ENCODE data around the gene DOK6. TPM values are rescaled to one million over a fixed set of nuclear protein-coding genes. Genes with fewer than 3 reads are reported as not detected.

The DOK6 gene
- total and polyA plus RNA-seq, 10 of the 15 experiments (the other 5 are each of a cell fraction or from before 2014, with no cell fraction given) = 0.01 to 0.09 (median 0.04) TPM; not detected in 4

- TF ChIP-seq CEBPZ (IDR thresholded peaks at IDR 0.05; ENCODE audit: low read depth, low read length) (no peak), TBL1XR1 (IDR thresholded peaks at IDR 0.05; ENCODE audit: low read depth, low read length) (no peak), NFYA (IDR thresholded peaks at IDR 0.05; ENCODE audit: borderline replicate concordance, low read depth, low read length) (no peak), SMAD1 (IDR thresholded peaks at IDR 0.05; ENCODE audit: low read depth, partially characterized antibody) (no peak), TARDBP (IDR thresholded peaks at IDR 0.05; ENCODE audit: borderline replicate concordance) (no peak), ASH2L (IDR thresholded peaks at IDR 0.05; ENCODE audit: borderline replicate concordance, low read depth) (no peak), TCF12 (IDR thresholded peaks at IDR 0.05; ENCODE audit: low read depth, low read length) (no peak), HDAC2 (IDR thresholded peaks at IDR 0.05) (no peak)
Observed at GRCh38 chr18:69388222-69388621, 12.5 kb upstream of the DOK6 start (continued).

DNA sequence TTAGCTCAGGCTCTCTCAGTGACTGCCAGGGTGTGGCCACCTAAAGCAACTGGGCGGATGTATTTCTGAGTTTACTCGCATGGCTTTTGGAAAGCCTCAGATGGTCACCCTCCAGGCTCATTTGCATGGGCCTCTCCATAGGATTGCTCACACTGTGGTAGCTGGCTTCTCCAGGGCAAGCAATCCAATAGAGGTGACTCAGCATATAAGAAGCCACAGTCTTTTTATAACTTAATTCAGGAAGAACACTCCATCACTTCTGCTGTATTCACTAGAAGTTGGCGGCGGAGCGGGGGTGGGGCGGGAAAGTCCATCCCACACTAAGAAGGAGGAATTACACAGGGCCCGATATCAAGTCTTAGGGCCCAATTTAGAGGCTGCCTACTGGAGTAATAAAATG lies 3.6 kb upstream of the DOK6 start:
- Histone ChIP-seq H3K4me2 (ENCODE audit: control insufficient read depth, insufficient read depth) (no peak overlapping the region), H3K36me3 (ENCODE audit: control insufficient read depth in 2 of 2, insufficient read depth in 2 of 2, low read length in 1 of 2) (no peaks in the 10 kb centered on the region), H3K27ac (ENCODE audit: control insufficient read depth, insufficient read depth) (no peak overlapping the region), H4K20me1 (ENCODE audit: control insufficient read depth, insufficient read depth) (no peaks in the 10 kb centered on the region), H3K9ac (ENCODE audit: control insufficient read depth, insufficient read depth, low read length) (no peak overlapping the region), H2AFZ (ENCODE audit: control insufficient read depth, low read depth, low read length) (no peak overlapping the region), H3K4me3 (no peak overlapping the region), H3K9me3 (replicated peaks; ENCODE audit: control insufficient read depth, insufficient read depth, low read length) (no peaks in the 10 kb centered on the region; the same call in 2 of the 3 replicates), H3K27me3 (replicated peaks in 1 of 2; ENCODE audit: control insufficient read depth in 2 of 2, insufficient read depth in 2 of 2, low read length in 1 of 2) (peaks cover 0 to 1% of the 10 kb centered on the region in 2 experiments; a peak in 1 of 4 replicates), H3K79me2 (ENCODE audit: control insufficient read depth, insufficient read depth, low read length) (no peaks in the 10 kb centered on the region), H3K4me1 (ENCODE audit: control insufficient read depth, insufficient read depth, low read length) (no peaks in the 10 kb centered on the region)
- no peak for ATAC-seq
- SMC1A ChIA-PET (ENCODE audit: uncharacterized antibody, unreplicated experiment) = no interaction called here
- POLR2A ChIA-PET = no interaction called here
- in situ Hi-C loops (cut with MboI) (no loop called here), intact Hi-C loops (cut with micrococcal nuclease; ENCODE audit: unreplicated experiment) (no loop called here)
- TF ChIP-seq MTA3 (IDR thresholded peaks at IDR 0.05; ENCODE audit: borderline replicate concordance, low read length) (no peak), PAX5 (IDR thresholded peaks at IDR 0.05; ENCODE audit: borderline replicate concordance, low read depth, low read length) (no peak), RCOR1 (conservative IDR thresholded peaks at IDR 0.05; ENCODE audit: low read depth, low read length) (no peak), BMI1 (IDR thresholded peaks at IDR 0.05; ENCODE audit: borderline replicate concordance) (no peak), TCF12 (IDR thresholded peaks at IDR 0.05; ENCODE audit: low read depth, low read length) (no peak), CREM (IDR thresholded peaks at IDR 0.05; ENCODE audit: low read depth) (no peak), EZH2 (IDR thresholded peaks at IDR 0.05; ENCODE audit: borderline replicate concordance, control insufficient read depth, low read depth, low read length) (no peak), SUZ12 (IDR thresholded peaks at IDR 0.05; ENCODE audit: unreplicated experiment) (no peak), NR2C1 (IDR thresholded peaks at IDR 0.05) (no peak)
- RAD21 ChIA-PET (ENCODE audit: unreplicated experiment) = no interaction called here
- DNase-seq (ENCODE audit: low read depth, low spot score) = no peak
- CTCF ChIA-PET = no interaction called here
- 60% methylated on average over 7 of the region's 7 CpGs for WGBS (ENCODE audit: insufficient coverage, insufficient replicate concordance, low lambda C conversion rate, missing lambda C conversion rate)
- no peak for FAIRE-seq
- BruUV-seq (replicated peaks) = no TSS peak
